ENCODE data around the gene AEBP2.
"Not testable (repeated sequence)": the region's sequence is repeated elsewhere in the genome, so short reads cannot be mapped to it uniquely, and the experiment has no call there.

The AEBP2 gene

DNA sequence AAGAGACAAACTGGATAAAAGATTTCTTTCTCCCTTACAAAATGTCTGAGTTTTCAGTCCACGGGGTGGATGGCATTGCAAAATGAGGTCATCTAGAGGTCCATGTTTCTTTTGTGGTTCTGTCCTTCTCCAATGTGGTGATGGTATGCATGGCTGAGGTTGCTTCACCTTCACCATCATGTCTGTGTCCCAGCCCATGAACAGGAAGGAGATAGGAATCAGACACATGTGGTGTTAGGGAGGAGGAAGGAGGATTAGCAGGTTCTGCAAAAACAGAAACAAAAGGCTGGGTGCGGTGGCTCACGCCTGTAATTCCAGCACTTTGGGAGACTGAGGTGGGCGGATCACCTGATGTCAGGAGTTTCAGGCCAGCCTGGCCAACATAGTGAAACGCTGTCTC is 11.0 kb upstream of the AEBP2 start:
- TF ChIP-seq, protein P1, sequence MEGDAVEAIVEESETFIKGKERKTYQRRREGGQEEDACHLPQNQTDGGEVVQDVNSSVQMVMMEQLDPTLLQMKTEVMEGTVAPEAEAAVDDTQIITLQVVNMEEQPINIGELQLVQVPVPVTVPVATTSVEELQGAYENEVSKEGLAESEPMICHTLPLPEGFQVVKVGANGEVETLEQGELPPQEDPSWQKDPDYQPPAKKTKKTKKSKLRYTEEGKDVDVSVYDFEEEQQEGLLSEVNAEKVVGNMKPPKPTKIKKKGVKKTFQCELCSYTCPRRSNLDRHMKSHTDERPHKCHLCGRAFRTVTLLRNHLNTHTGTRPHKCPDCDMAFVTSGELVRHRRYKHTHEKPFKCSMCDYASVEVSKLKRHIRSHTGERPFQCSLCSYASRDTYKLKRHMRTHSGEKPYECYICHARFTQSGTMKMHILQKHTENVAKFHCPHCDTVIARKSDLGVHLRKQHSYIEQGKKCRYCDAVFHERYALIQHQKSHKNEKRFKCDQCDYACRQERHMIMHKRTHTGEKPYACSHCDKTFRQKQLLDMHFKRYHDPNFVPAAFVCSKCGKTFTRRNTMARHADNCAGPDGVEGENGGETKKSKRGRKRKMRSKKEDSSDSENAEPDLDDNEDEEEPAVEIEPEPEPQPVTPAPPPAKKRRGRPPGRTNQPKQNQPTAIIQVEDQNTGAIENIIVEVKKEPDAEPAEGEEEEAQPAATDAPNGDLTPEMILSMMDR (IDR thresholded peaks at IDR 0.05): no peak
- no peak overlapping the region for H3K27ac ChIP-seq
- DNase-seq (ENCODE audit: low spot score): no peak
- no peak overlapping the region for H3K4me3 ChIP-seq

DNA sequence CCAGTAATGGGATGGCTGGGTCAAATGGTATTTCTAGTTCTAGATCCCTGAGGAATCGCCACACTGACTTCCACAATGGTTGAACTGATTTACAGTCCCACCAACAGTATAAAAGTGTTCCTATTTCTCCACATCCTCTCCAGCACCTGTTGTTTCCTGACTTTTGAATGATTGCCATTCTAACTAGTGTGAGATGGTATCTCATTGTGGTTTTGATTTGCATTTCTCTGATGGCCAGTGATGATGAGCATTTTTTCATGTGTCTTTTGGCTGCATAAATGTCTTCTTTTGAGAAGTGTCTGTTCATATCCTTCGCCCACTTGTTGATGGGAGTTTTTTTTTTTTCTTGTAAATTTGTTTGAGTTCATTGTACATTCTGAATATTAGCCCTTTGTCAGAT is 9.8 kb upstream of the AEBP2 start:
- H3K4me3 ChIP-seq; H3K27ac ChIP-seq; DNase-seq (ENCODE audit: low spot score): not testable (repeated sequence)

DNA sequence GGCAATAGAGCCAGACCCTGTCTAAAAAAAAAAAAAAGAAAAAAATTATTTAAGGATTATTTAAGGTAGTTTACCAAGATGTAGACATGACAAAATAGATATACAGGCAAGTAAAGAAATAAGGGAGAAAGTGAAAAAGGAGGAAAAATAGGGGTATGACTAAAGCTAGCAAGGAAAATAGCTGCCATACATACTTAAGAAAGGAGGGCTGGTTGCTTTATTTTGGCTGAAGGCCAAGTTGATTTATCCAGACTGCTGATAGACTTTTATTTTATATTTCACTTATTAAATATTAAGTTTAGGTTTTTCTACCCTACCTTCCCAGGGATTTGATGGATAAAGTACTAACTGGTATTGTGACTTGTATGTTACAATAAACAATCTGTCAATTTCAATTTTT is 8.3 kb upstream of the AEBP2 start:
- H3K4me3 ChIP-seq: no peak overlapping the region
- no peak overlapping the region for H3K27ac ChIP-seq
- TF ChIP-seq, protein P1 (IDR thresholded peaks at IDR 0.05): no peak
- no peak for DNase-seq (ENCODE audit: low spot score)

DNA sequence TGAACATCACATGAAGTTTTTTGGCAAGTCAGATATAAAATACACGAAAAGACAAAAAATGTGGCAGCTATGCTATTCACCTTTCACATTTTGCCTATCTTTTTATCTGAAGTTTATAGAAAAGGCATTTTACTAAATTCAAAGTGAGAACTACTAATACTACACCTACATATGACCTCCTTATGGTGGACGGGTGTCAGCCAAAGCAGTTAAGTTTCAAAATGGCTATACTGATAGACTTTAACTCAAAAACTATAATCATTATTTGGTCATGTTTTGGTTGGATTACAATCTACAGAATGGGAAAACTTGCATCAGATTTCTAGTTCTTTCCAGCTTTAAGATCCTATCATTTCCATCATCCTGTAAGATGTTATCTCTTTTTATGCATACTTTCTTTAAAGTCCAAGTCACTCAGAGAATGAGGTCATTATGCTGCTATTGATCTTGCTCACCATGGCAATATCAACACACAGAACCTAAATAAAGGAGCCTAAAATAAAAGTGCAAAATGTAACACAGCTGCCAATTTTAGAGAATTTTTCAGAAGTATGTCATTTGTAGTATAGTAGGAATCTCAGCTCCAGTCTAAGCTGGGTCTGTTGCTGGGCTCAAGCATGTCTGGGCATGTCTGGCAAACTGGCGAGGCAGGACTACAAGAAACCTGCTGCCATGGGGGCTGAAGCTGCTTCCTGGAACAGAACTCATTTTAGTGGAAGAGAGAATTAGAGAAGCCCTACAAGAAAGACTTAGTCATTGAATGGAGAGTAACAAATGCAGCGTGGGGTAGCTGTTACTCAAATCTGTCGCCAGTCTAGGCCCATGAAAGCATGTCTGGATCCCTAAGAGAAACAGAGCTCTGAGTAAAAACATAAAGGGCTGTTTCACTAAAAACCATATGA is 7.6 kb upstream of the AEBP2 start:
- TF ChIP-seq, protein P1 (IDR thresholded peaks at IDR 0.05): no peak
- DNase-seq (ENCODE audit: low spot score): no peak

DNA sequence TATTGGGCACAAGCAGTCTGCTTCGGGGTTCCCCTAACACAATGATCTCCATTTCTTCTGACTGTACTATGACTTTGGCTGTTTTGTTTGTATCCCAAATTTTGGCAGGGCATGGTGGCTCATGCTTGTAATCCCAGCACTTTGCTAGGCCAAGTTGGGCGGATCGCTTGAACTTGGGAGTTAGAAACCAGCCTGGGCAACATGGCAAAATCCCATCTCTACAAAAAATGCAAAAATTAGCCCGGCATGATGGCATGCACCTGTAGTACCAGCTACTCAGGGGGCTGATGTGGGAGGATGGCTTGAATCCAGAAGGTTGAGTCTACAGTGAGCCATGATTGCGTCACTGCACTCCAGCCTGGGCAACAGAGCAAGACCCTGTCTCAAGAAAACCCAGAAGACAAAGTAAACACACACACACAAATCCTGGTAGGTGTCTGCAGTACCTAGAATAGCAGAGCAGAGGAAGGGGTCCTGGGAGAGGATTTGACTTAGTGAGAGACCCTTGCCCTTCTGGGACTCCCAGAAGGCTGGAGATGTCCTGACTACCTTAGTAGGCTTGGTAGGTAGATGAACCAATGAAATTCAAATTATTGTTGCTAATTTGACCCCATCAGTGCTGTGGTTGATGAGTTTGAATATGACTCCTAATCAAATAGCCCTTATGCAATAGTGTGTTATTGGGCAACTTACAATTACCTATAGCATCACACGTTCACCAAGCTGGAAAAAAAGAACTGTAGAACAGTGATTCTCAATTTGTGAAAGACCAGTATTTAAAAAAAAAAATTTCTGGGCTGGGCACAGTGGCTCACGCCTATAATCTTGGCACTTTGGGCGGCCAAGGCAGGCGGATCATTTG is 6.8 kb upstream of the AEBP2 start:
- no peak for DNase-seq (ENCODE audit: low spot score)
- Histone ChIP-seq H3K4me3 (no peak overlapping the region), H3K27ac (peak overlapping the region in 1 of 2 donors; percentile 74)
- TF ChIP-seq, protein P1 (IDR thresholded peaks at IDR 0.05): no peak

More for the DNA sequence above, 7.6 kb upstream of the AEBP2 start:
- Histone ChIP-seq H3K27ac (peak overlapping the region in 1 of 2 donors; percentile 74), H3K4me3 (no peak overlapping the region)

DNA sequence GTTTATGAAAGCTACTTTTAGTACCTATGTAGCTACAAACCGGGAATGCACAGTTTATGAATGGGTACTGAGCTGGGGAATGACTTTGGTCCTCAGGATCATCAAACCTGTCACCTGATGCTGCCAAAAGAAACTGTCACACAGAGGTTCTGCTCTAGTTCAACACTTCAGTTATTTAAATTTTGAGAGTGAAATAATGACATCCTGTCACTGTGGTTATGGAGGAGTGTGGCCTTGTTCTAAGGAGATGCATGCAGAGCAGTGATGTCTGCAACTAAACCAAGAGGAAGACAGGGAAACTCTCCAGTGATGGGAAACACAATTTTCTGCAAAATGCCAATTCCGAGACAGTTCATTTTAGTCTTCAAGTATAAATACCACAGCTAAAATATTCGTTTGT is 4.8 kb upstream of the AEBP2 start:
- DNase-seq (ENCODE audit: low spot score): no peak
- H3K27ac ChIP-seq: no peak overlapping the region
- TF ChIP-seq, protein P1 (IDR thresholded peaks at IDR 0.05): no peak
- H3K4me3 ChIP-seq: no peak overlapping the region

DNA sequence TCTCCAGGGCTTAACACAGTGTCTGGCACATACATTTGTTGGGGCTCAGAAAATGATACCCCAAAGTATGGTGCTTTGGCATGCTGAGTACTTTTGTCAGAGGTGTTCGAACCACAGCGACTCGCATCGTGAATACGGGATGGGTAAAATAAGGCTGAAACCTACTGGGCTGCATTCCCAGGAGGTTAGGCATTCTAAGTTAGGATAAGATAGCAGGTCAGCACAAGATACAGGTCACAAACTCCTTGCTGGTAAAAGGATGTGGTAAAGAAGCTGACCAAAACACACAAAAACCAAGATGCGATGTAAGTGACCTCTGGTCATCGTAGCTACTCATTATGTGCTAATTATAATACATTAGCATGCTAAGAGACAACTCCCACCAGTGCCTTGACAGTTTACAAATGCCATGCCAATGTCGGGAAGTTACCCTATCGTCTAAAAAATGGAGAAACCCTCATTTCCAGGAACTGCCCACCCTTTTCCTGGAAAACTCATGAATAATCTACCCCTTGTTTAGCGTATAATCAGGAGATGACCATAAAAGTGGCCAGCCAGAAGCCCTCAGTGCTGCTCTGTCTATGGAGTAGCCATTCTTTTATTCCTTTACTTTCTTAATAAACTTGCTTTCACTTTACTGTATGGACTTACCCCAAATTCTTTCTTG is 3.3 kb upstream of the AEBP2 start:
- no peak overlapping the region for H3K27ac ChIP-seq
- TF ChIP-seq, protein P1 (IDR thresholded peaks at IDR 0.05): no peak
- no peak overlapping the region for H3K4me3 ChIP-seq
- no peak for DNase-seq (ENCODE audit: low spot score)
